GM20000 (cell line): ENCODE results near the gene NANS.

Experiments
- DNase-seq: peaks from one replicate; pipeline ENCODE4 v3.0.0; 2012; ENCODE audit warnings: low spot score
- CTCF ChIP-seq: IDR thresholded peaks from 2 replicates; pipeline ENCODE4 v1.5.1; 2012; ENCODE audit warnings: mild to moderate bottlenecking, control low read depth; ENCODE audit errors: extremely low read depth, missing control alignments

The NANS gene

GRCh38 chr9:98024702-98025101 lies 31.8 kb upstream of the NANS start:
- TF ChIP-seq CTCF = no peak

GRCh38 chr9:98031169-98031568 lies 25.4 kb upstream of the NANS start:
- no peak for TF ChIP-seq CTCF
- DNase-seq = no peak

More at GRCh38 chr9:98024702-98025101, 31.8 kb upstream of the NANS start:
- DNase-seq = no peak

- no peak for DNase-seq
- no peak for TF ChIP-seq CTCF
Observed at GRCh38 chr9:98031935-98032334, 24.6 kb upstream of the NANS start.

- DNase-seq = peak; percentile 74
- peak; percentile 78 for TF ChIP-seq CTCF
Observed at GRCh38 chr9:98034593-98035546, 21.7 kb upstream of the NANS start.

- no peak for TF ChIP-seq CTCF
- no peak for DNase-seq
Observed at GRCh38 chr9:98037357-98037756, 19.2 kb upstream of the NANS start.

- no peak for TF ChIP-seq CTCF
- no peak for DNase-seq
Observed at GRCh38 chr9:98038958-98039357, 17.6 kb upstream of the NANS start.

GRCh38 chr9:98039607-98040017 lies 16.9 kb upstream of the NANS start:
- DNase-seq = no peak
- no peak for TF ChIP-seq CTCF
